ENCODE measurements around the gene HAGHL.

- no peak for TF ChIP-seq CTCF (IDR thresholded peaks at IDR 0.05)
- TF ChIP-seq POLR2A (IDR thresholded peaks at IDR 0.05) = no peak
These were observed 1.3 kb upstream of the HAGHL start for GRCh38 chr16:725463-726187.

Data from adrenal gland (tissue), 5 donors.